SU-DHL-6 (cell line): ENCODE data around the gene GRAP2.

ENCODE experiments used
- H2AFZ ChIP-seq: fragments of 200-600 bp; sonication (generic); 2 replicates; pipeline ENCODE4 v1.6.1; 2014; ENCODE audit warnings: low read depth, mild to moderate bottlenecking, moderate library complexity, mixed read lengths, antibody characterized with exemption, low read length; ENCODE audit not compliant: severe bottlenecking
- H3F3A ChIP-seq: fragments of 200-600 bp; shearing (Covaris generic); 2 replicates; pipeline ENCODE4 v1.6.0; 2016; ENCODE audit warnings: antibody characterized with exemption, mild to moderate bottlenecking; ENCODE audit not compliant: insufficient read depth
- H3K27ac ChIP-seq: fragments of 200-600 bp; sonication (generic); 2 replicates; pipeline ENCODE4 v1.5.1; 2016; ENCODE audit warnings: low read depth, mild to moderate bottlenecking, low read length, moderate library complexity, mixed read lengths
- H3K27me3 ChIP-seq: fragments of 200-600 bp; sonication (generic), shearing (Covaris generic); 2 replicates; pipeline ENCODE4 v1.6.0; 2014; ENCODE audit warnings: mild to moderate bottlenecking, low read length
- H3K36me3 ChIP-seq: fragments of 200-600 bp; sonication (generic); 2 replicates; pipeline ENCODE4 v1.6.1; 2014; ENCODE audit warnings: mild to moderate bottlenecking, low read length, mixed read lengths
- H3K4me2 ChIP-seq: fragments of 300-600, 200-600 bp; shearing (Covaris generic), sonication (generic); 2 replicates; pipeline ENCODE4 v1.6.0; 2014; ENCODE audit warnings: low read length, low read depth, mild to moderate bottlenecking; ENCODE audit not compliant: poor library complexity, severe bottlenecking
- H3K4me3 ChIP-seq: fragments of 200-600 bp; sonication (generic); 2 replicates; pipeline ENCODE4 v1.5.1; 2014; ENCODE audit warnings: antibody characterized with exemption, low read length, mild to moderate bottlenecking, mixed read lengths; ENCODE audit not compliant: insufficient read depth, poor library complexity, severe bottlenecking
- H3K79me2 ChIP-seq: fragments of 200-600 bp; sonication (generic); 2 replicates; pipeline ENCODE4 v1.6.1; 2014; ENCODE audit warnings: mild to moderate bottlenecking, low read length, moderate library complexity; ENCODE audit not compliant: insufficient read depth
- H3K9ac ChIP-seq: fragments of 200-600 bp; sonication (generic); 2 replicates; pipeline ENCODE4 v1.7.0; 2014; ENCODE audit warnings: mild to moderate bottlenecking, low read length
- H3K9me2 ChIP-seq: fragments of 200-600 bp; sonication (generic); replicated peaks from 2 replicates; pipeline ENCODE4 v1.6.1; 2014; ENCODE audit warnings: low read length; ENCODE audit not compliant: insufficient read depth
- H3K9me3 ChIP-seq: fragments of 200-600 bp; sonication (generic); 2 replicates; pipeline ENCODE4 v1.6.1; 2014; ENCODE audit warnings: low read length, mixed read lengths; ENCODE audit not compliant: insufficient read depth
- H4K20me1 ChIP-seq: fragments of 200-600 bp; sonication (generic); 2 replicates; pipeline ENCODE4 v1.6.1; 2014; ENCODE audit warnings: low read depth, mild to moderate bottlenecking, antibody characterized with exemption, low read length, moderate library complexity, mixed read lengths
- EZH2phosphoT487 ChIP-seq: fragments of 200-600 bp; sonication (generic), shearing (Covaris generic); conservative IDR thresholded peaks from 2 replicates; pipeline ENCODE4 v1.6.1; 2018; ENCODE audit warnings: mild to moderate bottlenecking, antibody characterized with exemption, low read length, moderate library complexity, mixed read lengths
- TF ChIP-seq, protein P1 (sequence below): fragments of 200-600 bp; sonication (generic); IDR thresholded peaks from one replicate; pipeline ENCODE4 v1.5.1; 2017; ENCODE audit warnings: antibody characterized with exemption, mild to moderate bottlenecking, low read length, moderate library complexity; ENCODE audit not compliant: insufficient read depth, poor library complexity, severe bottlenecking

GRAP2 gene

DNA sequence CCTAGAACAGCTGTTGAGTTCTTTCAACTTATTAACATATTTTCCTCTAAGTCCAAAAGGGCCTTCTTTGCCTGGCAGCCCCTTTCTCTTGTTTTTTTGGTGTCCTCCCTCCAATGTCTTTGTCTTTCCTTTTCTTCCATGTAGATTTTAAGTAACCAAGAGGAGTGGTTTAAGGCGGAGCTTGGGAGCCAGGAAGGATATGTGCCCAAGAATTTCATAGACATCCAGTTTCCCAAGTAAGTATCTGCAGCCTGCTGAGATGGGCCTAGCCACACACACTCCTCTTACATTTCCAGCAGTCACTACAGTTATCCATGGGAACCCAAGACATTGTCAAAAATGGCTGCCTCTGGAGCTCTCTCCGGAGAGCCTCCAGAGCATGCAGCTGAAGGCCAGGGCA lies 54.8 kb downstream of the GRAP2 start:
- Histone ChIP-seq H3F3A (no peaks in the 10 kb centered on the region), H3K9me3 (no peaks in the 10 kb centered on the region), H3K79me2 (no peaks in the 10 kb centered on the region), H3K4me3 (no peak overlapping the region), H3K27me3 (no peaks in the 10 kb centered on the region; the same call in 1 of the 2 replicates), H4K20me1 (no peaks in the 10 kb centered on the region), H3K4me2 (no peak overlapping the region), H3K9me2 (no peaks in the 10 kb centered on the region), H2AFZ (no peak overlapping the region), H3K36me3 (no peaks in the 10 kb centered on the region), H3K9ac (no peak overlapping the region), H3K27ac (no peak overlapping the region)
- TF ChIP-seq, protein P1, sequence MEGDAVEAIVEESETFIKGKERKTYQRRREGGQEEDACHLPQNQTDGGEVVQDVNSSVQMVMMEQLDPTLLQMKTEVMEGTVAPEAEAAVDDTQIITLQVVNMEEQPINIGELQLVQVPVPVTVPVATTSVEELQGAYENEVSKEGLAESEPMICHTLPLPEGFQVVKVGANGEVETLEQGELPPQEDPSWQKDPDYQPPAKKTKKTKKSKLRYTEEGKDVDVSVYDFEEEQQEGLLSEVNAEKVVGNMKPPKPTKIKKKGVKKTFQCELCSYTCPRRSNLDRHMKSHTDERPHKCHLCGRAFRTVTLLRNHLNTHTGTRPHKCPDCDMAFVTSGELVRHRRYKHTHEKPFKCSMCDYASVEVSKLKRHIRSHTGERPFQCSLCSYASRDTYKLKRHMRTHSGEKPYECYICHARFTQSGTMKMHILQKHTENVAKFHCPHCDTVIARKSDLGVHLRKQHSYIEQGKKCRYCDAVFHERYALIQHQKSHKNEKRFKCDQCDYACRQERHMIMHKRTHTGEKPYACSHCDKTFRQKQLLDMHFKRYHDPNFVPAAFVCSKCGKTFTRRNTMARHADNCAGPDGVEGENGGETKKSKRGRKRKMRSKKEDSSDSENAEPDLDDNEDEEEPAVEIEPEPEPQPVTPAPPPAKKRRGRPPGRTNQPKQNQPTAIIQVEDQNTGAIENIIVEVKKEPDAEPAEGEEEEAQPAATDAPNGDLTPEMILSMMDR = no peak
- no peak for TF ChIP-seq EZH2phosphoT487

DNA sequence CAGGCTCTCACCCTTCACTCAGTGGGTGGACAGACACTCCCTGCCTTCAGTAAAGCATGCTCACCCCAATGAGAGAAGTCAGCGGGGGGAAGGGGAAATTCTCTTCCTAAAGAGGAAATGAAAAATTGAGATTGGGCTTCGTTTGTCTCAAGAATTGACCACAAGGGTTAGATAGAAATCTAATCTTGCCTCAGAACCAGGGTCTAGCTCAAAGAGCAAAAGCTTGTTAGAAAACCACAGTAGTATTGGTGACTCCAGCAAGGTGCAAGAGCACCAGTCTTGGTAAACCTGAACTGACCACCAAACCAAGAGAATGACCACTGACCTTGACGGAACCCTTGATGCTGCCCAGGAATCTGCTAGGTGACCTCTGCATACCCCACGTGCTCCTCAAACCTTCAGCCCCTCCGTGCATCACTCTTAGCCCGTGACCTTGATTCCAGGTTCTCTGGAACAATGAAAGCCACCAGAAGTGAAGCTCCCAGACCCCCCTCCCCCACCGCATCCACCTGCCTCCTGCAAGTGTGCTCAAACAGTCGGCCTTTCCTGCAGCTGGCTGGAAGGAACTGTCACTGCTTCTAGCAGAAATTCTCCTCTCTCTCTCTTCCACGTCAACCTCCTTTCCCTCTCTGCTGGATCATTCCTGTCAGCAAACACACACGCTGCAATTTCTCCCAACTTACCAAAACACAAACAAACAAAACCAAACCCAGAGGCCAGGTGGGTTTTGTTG lies 56.2 kb downstream of the GRAP2 start:
- no peaks in the 10 kb centered on the region for H3K36me3 ChIP-seq
- no peaks in the 10 kb centered on the region for H3K9me3 ChIP-seq
- no peak for TF ChIP-seq EZH2phosphoT487
- TF ChIP-seq, protein P1 = no peak
- no peak overlapping the region for H3K4me3 ChIP-seq
- no peaks in the 10 kb centered on the region for H3F3A ChIP-seq
- no peak overlapping the region for H3K4me2 ChIP-seq
- H4K20me1 ChIP-seq = no peaks in the 10 kb centered on the region
- no peaks in the 10 kb centered on the region for H3K79me2 ChIP-seq
- no peaks in the 10 kb centered on the region; the same call in 1 of the 2 replicates for H3K27me3 ChIP-seq
- no peak overlapping the region for H2AFZ ChIP-seq
- no peak overlapping the region for H3K9ac ChIP-seq
- H3K27ac ChIP-seq = no peak overlapping the region
- H3K9me2 ChIP-seq = no peaks in the 10 kb centered on the region

DNA sequence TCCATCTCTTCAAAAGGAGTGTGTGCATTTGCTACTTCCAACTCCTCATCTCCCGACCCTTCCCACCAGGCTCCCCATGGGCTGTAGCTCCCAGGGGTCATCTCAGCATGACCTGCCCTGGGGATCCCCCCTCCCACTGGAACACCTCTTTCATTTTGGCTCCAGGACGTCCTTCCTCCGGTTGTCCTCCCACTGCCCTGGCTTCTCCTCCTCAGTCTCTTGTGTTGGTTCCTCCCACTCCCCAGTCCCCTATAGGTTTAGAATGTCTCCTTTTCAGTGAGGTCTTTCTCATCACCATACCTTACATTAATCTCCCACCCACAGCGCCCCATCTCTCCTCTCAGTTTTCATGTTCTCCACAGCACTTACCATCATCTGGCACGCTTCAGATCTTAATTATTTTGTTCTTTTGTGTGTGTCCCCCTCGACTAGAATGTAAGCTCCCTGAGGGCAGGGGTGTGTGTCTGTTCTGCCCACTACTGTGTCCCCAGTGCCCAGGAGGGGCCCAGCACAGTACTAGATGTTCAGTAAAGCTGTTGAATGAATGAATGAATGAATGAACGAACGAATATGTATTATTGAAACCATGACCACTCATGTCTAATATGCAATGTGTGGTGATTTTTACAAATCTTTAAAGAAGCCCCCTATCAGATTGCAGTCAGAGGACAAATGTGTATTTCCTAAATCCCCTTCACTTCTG lies 57.3 kb downstream of the GRAP2 start:
- Histone ChIP-seq H4K20me1 (no peaks in the 10 kb centered on the region), H3K9me2 (no peaks in the 10 kb centered on the region), H3K27me3 (no peaks in the 10 kb centered on the region), H3K36me3 (no peaks in the 10 kb centered on the region), H3K4me2 (no peak overlapping the region), H3K9ac (no peak overlapping the region), H3F3A (no peaks in the 10 kb centered on the region), H3K79me2 (no peaks in the 10 kb centered on the region), H3K4me3 (no peak overlapping the region), H3K27ac (no peak overlapping the region), H3K9me3 (no peaks in the 10 kb centered on the region), H2AFZ (no peak overlapping the region)
- TF ChIP-seq, protein P1 = no peak
- TF ChIP-seq EZH2phosphoT487 = no peak
